GM12873 (cell line): ENCODE data around the gene NOX5.

Source experiments
- TF ChIP-seq, protein P1 (sequence below): IDR thresholded peaks from 2 replicates; pipeline ENCODE4 v1.5.1; 2012; ENCODE audit warnings: low read depth, mild to moderate bottlenecking, moderate library complexity, low read length, control low read depth; ENCODE audit not compliant: insufficient read depth; ENCODE audit errors: missing control alignments

Gene NOX5

DNA sequence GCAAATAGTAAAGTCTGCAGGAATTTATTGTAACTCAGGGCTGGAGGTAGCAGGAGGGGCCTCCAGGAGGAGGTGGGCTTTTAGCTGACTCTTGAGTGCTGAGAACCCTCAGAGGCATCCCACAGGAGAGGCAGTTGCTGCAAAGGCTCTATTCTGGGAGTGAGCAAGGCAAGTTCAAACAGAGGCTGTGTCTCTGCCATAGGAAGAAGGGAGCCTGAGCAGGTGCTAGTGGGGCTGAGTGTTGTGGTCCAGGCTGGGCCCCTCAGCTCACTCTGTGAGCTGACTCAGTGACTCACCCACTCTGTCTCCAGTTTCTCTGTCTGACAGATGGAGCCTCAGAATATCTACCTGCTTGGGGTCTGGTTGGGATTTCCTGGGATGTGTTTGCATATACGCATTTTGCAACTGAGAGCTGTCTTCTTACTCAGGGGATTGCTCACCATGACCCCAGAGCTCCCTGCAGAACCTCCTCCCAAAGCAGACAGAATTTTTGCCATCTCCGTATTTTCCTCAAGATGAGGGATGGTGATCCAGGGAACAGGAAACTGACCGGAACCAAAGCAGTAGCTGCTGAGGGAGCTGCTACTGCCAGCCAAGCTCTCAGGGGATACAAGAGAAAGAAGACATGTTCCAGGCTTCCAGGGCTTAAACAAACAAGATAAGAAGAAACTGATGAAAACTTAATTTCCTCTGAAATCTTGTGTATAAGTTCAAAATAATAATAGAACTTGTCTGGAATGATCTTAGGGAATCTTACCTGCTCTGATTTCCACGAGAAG, 13.6 kb upstream of the NOX5 start:
- TF ChIP-seq, protein P1, sequence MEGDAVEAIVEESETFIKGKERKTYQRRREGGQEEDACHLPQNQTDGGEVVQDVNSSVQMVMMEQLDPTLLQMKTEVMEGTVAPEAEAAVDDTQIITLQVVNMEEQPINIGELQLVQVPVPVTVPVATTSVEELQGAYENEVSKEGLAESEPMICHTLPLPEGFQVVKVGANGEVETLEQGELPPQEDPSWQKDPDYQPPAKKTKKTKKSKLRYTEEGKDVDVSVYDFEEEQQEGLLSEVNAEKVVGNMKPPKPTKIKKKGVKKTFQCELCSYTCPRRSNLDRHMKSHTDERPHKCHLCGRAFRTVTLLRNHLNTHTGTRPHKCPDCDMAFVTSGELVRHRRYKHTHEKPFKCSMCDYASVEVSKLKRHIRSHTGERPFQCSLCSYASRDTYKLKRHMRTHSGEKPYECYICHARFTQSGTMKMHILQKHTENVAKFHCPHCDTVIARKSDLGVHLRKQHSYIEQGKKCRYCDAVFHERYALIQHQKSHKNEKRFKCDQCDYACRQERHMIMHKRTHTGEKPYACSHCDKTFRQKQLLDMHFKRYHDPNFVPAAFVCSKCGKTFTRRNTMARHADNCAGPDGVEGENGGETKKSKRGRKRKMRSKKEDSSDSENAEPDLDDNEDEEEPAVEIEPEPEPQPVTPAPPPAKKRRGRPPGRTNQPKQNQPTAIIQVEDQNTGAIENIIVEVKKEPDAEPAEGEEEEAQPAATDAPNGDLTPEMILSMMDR, result no peak

GRCh38 chr15:69002783-69003182, 11.7 kb upstream of the NOX5 start:
- TF ChIP-seq, protein P1, result no peak

- TF ChIP-seq, protein P1, result no peak
Observed at GRCh38 chr15:69004011-69004410, 10.5 kb upstream of the NOX5 start.

DNA sequence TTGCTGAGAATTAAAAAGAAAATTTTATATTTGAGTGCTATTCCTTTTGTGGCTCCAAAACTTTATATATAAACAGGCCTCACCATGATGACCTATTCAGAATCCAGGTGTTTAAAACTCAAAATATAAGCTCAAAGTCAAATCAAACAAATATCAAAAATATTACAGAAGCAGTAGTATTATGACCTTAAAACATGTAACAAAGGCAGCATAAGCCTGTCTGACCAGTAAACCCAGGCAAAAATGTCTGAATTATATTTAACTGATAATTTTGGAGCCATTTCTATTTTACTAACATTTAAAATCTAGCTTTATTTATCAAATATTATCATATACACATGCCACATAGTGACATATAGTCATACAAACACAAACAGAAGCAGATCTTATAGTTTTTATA, 6.4 kb upstream of the NOX5 start:
- TF ChIP-seq, protein P1, result no peak

GRCh38 chr15:69009341-69009740, 5.2 kb upstream of the NOX5 start:
- TF ChIP-seq, protein P1, result no peak

GRCh38 chr15:69011641-69012040, 2.9 kb upstream of the NOX5 start:
- TF ChIP-seq, protein P1, result no peak

GRCh38 chr15:69012761-69013364, 1.6 kb upstream of the NOX5 start:
- TF ChIP-seq, protein P1, result no peak
